ENCODE results near the gene ALG10. TPM values are rescaled to one million over a fixed set of nuclear protein-coding genes. Genes with fewer than 3 reads are reported as not detected.
"Not testable (repeated sequence)": the region's sequence is repeated elsewhere in the genome, so short reads cannot be mapped to it uniquely, and the experiment has no call there.

Gene ALG10
- total RNA-seq, 3 donors from 2014 or later (not counting 1 experiment from before 2014, with no cell fraction given), result 9.6 to 11.1 (median 9.8) TPM

- no peak for DNase-seq
- ATAC-seq, result no peak
Measured at GRCh38 chr12:34021071-34021470, 1.2 kb upstream of the ALG10 start.

GRCh38 chr12:34027661-34028060, 5.4 kb downstream of the ALG10 start:
- not testable (repeated sequence) for H3K4me3 Mint-ChIP-seq; H3K4me3 ChIP-seq (ENCODE audit: low read length); DNase-seq; H3K9me3 Mint-ChIP-seq; H3K36me3 Mint-ChIP-seq; H3K36me3 ChIP-seq (ENCODE audit: control insufficient read depth, insufficient read depth, low read length); H3K27me3 Mint-ChIP-seq (ENCODE audit: low read depth in 2 of 2); H3K9me3 ChIP-seq (ENCODE audit: control insufficient read depth, insufficient read depth, low read length); H3K4me1 ChIP-seq (ENCODE audit: control insufficient read depth, insufficient read depth, low read length); H3K27ac ChIP-seq (ENCODE audit: low read length); H3K27ac Mint-ChIP-seq; ATAC-seq; H3K27me3 ChIP-seq (ENCODE audit: control insufficient read depth, insufficient read depth, low read length)
- WGBS (ENCODE audit: insufficient coverage), result 87% methylated on average over 2 of the region's 2 CpGs
- H3K4me1 Mint-ChIP-seq, result peaks cover 12 to 13% of the 10 kb centered on the region in 2 donors
- intact Hi-C loops (cut with micrococcal nuclease), result loop anchor here (10.0 kb wide), 1 partner anchor 1663 kb away; no protein-coding TSS in a partner anchor

More at GRCh38 chr12:34021071-34021470, 1.2 kb upstream of the ALG10 start:
- no peak overlapping the region for H3K27ac ChIP-seq (ENCODE audit: low read length)
- no peaks in the 10 kb centered on the region for H3K9me3 Mint-ChIP-seq
- no peaks in the 10 kb centered on the region for H3K36me3 ChIP-seq (ENCODE audit: control insufficient read depth, insufficient read depth, low read length)
- H3K4me1 ChIP-seq (ENCODE audit: control insufficient read depth, insufficient read depth, low read length), result peaks cover 6% of the 10 kb centered on the region
- H3K4me3 ChIP-seq (ENCODE audit: low read length), result no peak overlapping the region
- TF ChIP-seq CTCF (IDR thresholded peaks at IDR 0.05), result no peak
- peak overlapping the region; percentile 33 to 93 for H3K27ac Mint-ChIP-seq
- no peaks in the 10 kb centered on the region for H3K36me3 Mint-ChIP-seq
- 95% methylated on average over 1 of the region's 1 CpG for WGBS (ENCODE audit: insufficient coverage)
- peak overlapping the region; percentile 92 for H3K4me3 Mint-ChIP-seq
- H3K9me3 ChIP-seq (ENCODE audit: control insufficient read depth, insufficient read depth, low read length), result no peaks in the 10 kb centered on the region
- H3K4me1 Mint-ChIP-seq, result peaks cover 22 to 27% of the 10 kb centered on the region in 2 donors
- intact Hi-C loops (cut with micrococcal nuclease), result loop anchor here (5.0 to 10.0 kb wide), 2 partner anchors 1564 to 1656 kb away; no protein-coding TSS in a partner anchor
- H3K27me3 ChIP-seq (ENCODE audit: control insufficient read depth, insufficient read depth, low read length), result no peaks in the 10 kb centered on the region
- H3K27me3 Mint-ChIP-seq (ENCODE audit: low read depth in 2 of 2), result peaks cover 7 to 12% of the 10 kb centered on the region in 2 donors

- Histone ChIP-seq H3K4me3 (ENCODE audit: low read length) (no peak overlapping the region), H3K9me3 (ENCODE audit: control insufficient read depth, insufficient read depth, low read length) (no peaks in the 10 kb centered on the region), H3K36me3 (ENCODE audit: control insufficient read depth, insufficient read depth, low read length) (no peaks in the 10 kb centered on the region), H3K27ac (ENCODE audit: low read length) (no peak overlapping the region), H3K4me1 (ENCODE audit: control insufficient read depth, insufficient read depth, low read length) (no peaks in the 10 kb centered on the region), H3K27me3 (ENCODE audit: control insufficient read depth, insufficient read depth, low read length) (no peaks in the 10 kb centered on the region)
- Mint-ChIP-seq H3K36me3 (no peaks in the 10 kb centered on the region), H3K9me3 (no peaks in the 10 kb centered on the region), H3K27ac (no peak overlapping the region), H3K4me1 (no peaks in the 10 kb centered on the region), H3K4me3 (no peak overlapping the region), H3K27me3 (ENCODE audit: low read depth in 2 of 2) (no peaks in the 10 kb centered on the region)
- intact Hi-C loops (cut with micrococcal nuclease), result loop anchor here (10.0 kb wide), 1 partner anchor 184 kb away; no protein-coding TSS in a partner anchor
- ATAC-seq, result no peak
- TF ChIP-seq CTCF (IDR thresholded peaks at IDR 0.05), result no peak
- DNase-seq, result no peak
- 89% methylated on average over 2 of the region's 4 CpGs for WGBS (ENCODE audit: insufficient coverage)
Measured at GRCh38 chr12:34030591-34030990, 8.3 kb downstream of the ALG10 start.

GRCh38 chr12:34033628-34034296, 11.5 kb downstream of the ALG10 start:
- WGBS (ENCODE audit: insufficient coverage), result no CpG with 5 or more reads among the region's 1 CpG
- Histone ChIP-seq H3K4me1 (ENCODE audit: control insufficient read depth, insufficient read depth, low read length) (no peaks in the 10 kb centered on the region), H3K36me3 (ENCODE audit: control insufficient read depth, insufficient read depth, low read length) (no peaks in the 10 kb centered on the region), H3K4me3 (ENCODE audit: low read length) (no peak overlapping the region), H3K27ac (ENCODE audit: low read length) (no peak overlapping the region), H3K9me3 (ENCODE audit: control insufficient read depth, insufficient read depth, low read length) (no peaks in the 10 kb centered on the region), H3K27me3 (ENCODE audit: control insufficient read depth, insufficient read depth, low read length) (no peaks in the 10 kb centered on the region)
- Mint-ChIP-seq H3K27ac (no peak overlapping the region), H3K4me1 (no peaks in the 10 kb centered on the region), H3K4me3 (no peak overlapping the region), H3K27me3 (ENCODE audit: low read depth in 2 of 2) (no peaks in the 10 kb centered on the region), H3K36me3 (no peaks in the 10 kb centered on the region), H3K9me3 (no peaks in the 10 kb centered on the region)
- DNase-seq, result peak in 1 of 2 donors; percentile 65
- ATAC-seq, result peak in 1 of 3 donors; percentile 50
- peak; percentile 77 for TF ChIP-seq CTCF (IDR thresholded peaks at IDR 0.05)
- intact Hi-C loops (cut with micrococcal nuclease), result loop anchor here (10.0 kb wide), 1 partner anchor 181 kb away; no protein-coding TSS in a partner anchor

GRCh38 chr12:34038357-34038756, 16.1 kb downstream of the ALG10 start:
- H3K27me3 Mint-ChIP-seq (ENCODE audit: low read depth in 2 of 2); ATAC-seq; H3K36me3 Mint-ChIP-seq; H3K36me3 ChIP-seq (ENCODE audit: control insufficient read depth, insufficient read depth, low read length); H3K4me3 Mint-ChIP-seq; H3K4me1 Mint-ChIP-seq; H3K9me3 ChIP-seq (ENCODE audit: control insufficient read depth, insufficient read depth, low read length); H3K9me3 Mint-ChIP-seq; H3K27ac ChIP-seq (ENCODE audit: low read length); H3K27ac Mint-ChIP-seq; H3K4me3 ChIP-seq (ENCODE audit: low read length); H3K27me3 ChIP-seq (ENCODE audit: control insufficient read depth, insufficient read depth, low read length); DNase-seq; H3K4me1 ChIP-seq (ENCODE audit: control insufficient read depth, insufficient read depth, low read length): not testable (repeated sequence)
- 83% methylated on average over 2 of the region's 3 CpGs for WGBS (ENCODE audit: insufficient coverage)
- intact Hi-C loops (cut with micrococcal nuclease), result loop anchor here (10.0 kb wide), 1 partner anchor 176 kb away; no protein-coding TSS in a partner anchor

All from natural killer cell (primary cell).